DMS79 (cell line): Measurements from ENCODE around the gene MAML3.

Source experiments
- DNase-seq: peaks from one replicate; lab custom pipeline; 2025; lab: John Stamatoyannopoulos, UW

The MAML3 gene

GRCh38 chr4:140099983-140100382, 54.0 kb downstream of the MAML3 start:
- no peak for DNase-seq

- no peak for DNase-seq
Observed at GRCh38 chr4:140098455-140099160, 55.4 kb downstream of the MAML3 start.

GRCh38 chr4:140097572-140097971, 56.4 kb downstream of the MAML3 start:
- no peak for DNase-seq

GRCh38 chr4:140096921-140097320, 57.1 kb downstream of the MAML3 start:
- no peak for DNase-seq

- DNase-seq, result no peak
Observed at GRCh38 chr4:140096483-140096861, 57.5 kb downstream of the MAML3 start.

GRCh38 chr4:140095694-140096482, 58.1 kb downstream of the MAML3 start:
- DNase-seq, result no peak

- peak; percentile 27 for DNase-seq
Observed at GRCh38 chr4:140094438-140095420, 59.3 kb downstream of the MAML3 start.

- DNase-seq, result peak; percentile 37
Observed at GRCh38 chr4:140092094-140092851, 61.7 kb downstream of the MAML3 start.

- DNase-seq, result no peak
Observed at GRCh38 chr4:140091305-140091704, 62.7 kb downstream of the MAML3 start.

- no peak for DNase-seq
Observed at GRCh38 chr4:140090215-140090731, 63.7 kb downstream of the MAML3 start.

- DNase-seq, result no peak
Observed at GRCh38 chr4:140089216-140089615, 64.8 kb downstream of the MAML3 start.

- no peak for DNase-seq
Observed at GRCh38 chr4:140088323-140088967, 65.5 kb downstream of the MAML3 start.

GRCh38 chr4:140085881-140086280, 68.1 kb downstream of the MAML3 start:
- DNase-seq, result no peak

- no peak for DNase-seq
Observed at GRCh38 chr4:140085062-140085622, 68.8 kb downstream of the MAML3 start.

- DNase-seq, result no peak
Observed at GRCh38 chr4:140084385-140084784, 69.6 kb downstream of the MAML3 start.

GRCh38 chr4:140082391-140082755, 71.6 kb downstream of the MAML3 start:
- DNase-seq, result no peak

GRCh38 chr4:140081641-140082390, 72.2 kb downstream of the MAML3 start:
- no peak for DNase-seq

GRCh38 chr4:140080883-140081282, 73.1 kb downstream of the MAML3 start:
- DNase-seq, result no peak

- DNase-seq, result peak; percentile 27
Observed at GRCh38 chr4:140078366-140078765, 75.6 kb downstream of the MAML3 start.

- no peak for DNase-seq
Observed at GRCh38 chr4:140076307-140076706, 77.7 kb downstream of the MAML3 start.
